PC-3 (cell line): ENCODE measurements around the gene CDCP1. TPM values are rescaled to one million over a fixed set of nuclear protein-coding genes. Genes with fewer than 3 reads are reported as not detected.

Source experiments
- ATAC-seq: fragments of 200-7000 bp; cut with Tn5 transposase; 2 replicates; pipeline ENCODE4 v1.9.1; 2020; ENCODE audit warnings: mild to moderate bottlenecking, moderate library complexity
- BruUV-seq: library from RNA; stranded (reverse); fragments of 400-500 nt; replicated peaks from 2 replicates; lab custom pipeline; 2021; lab: Mats Ljungman, UMichigan
- CTCF ChIA-PET: fragments of 300-600 bp; sonication (Branson Sonifier 250); formaldehyde crosslinking; loops from one replicate; lab custom pipeline; 2022; ENCODE audit warnings: antibody characterized with exemption; lab: Charles Lee
- POLR2A ChIA-PET: fragments of 300-600 bp; sonication (Branson Sonifier 250); formaldehyde crosslinking; loops from one replicate; lab custom pipeline; 2022; ENCODE audit warnings: antibody characterized with exemption; ENCODE audit not compliant: unreplicated experiment; lab: Charles Lee
- DNase-seq: peaks from one replicate; pipeline ENCODE4 v3.0.0-alpha.2; 2015
- H2AFZ ChIP-seq: fragments of 300-600 bp; sonication (generic); 2 replicates; pipeline ENCODE4 v1.6.0; 2016; ENCODE audit warnings: antibody characterized with exemption, low read length
- H3F3A ChIP-seq: fragments of 300-600 bp; sonication (generic); one replicate; pipeline ENCODE4 v1.6.0; 2017; ENCODE audit warnings: antibody characterized with exemption, low read length, control low read depth, mild to moderate bottlenecking; ENCODE audit not compliant: unreplicated experiment
- H3K27ac ChIP-seq: fragments of 300-600 bp; sonication (generic); 2 replicates; pipeline ENCODE4 v1.5.1; 2016; ENCODE audit warnings: mild to moderate bottlenecking, low read length
- H3K27me3 ChIP-seq: fragments of 300-600 bp; sonication (generic); 2 replicates; pipeline ENCODE4 v1.6.1; 2016; ENCODE audit warnings: low read length, mixed read lengths
- H3K36me3 ChIP-seq: fragments of 300-600 bp; sonication (generic); 2 replicates; pipeline ENCODE4 v1.6.1; 2016; ENCODE audit warnings: low read depth, mixed run types, low read length, mixed read lengths
- H3K4me1 ChIP-seq: fragments of 300-600 bp; sonication (generic); 2 replicates; pipeline ENCODE4 v1.5.1; 2016; ENCODE audit warnings: low read length; ENCODE audit not compliant: insufficient read depth
- H3K4me2 ChIP-seq: fragments of 300-600 bp; sonication (generic); 2 replicates; pipeline ENCODE4 v1.6.0; 2016; ENCODE audit warnings: low read length
- H3K4me3 ChIP-seq: fragments of 300-600 bp; sonication (generic); 2 replicates; pipeline ENCODE4 v1.5.1; 2016; ENCODE audit warnings: mild to moderate bottlenecking, low read length, mixed read lengths
- H3K79me2 ChIP-seq: fragments of 300-600 bp; sonication (generic); 2 replicates; pipeline ENCODE4 v1.6.1; 2017; ENCODE audit warnings: low read length, mixed read lengths
- H3K9ac ChIP-seq: fragments of 300-600 bp; sonication (generic); 2 replicates; pipeline ENCODE4 v1.6.0; 2016; ENCODE audit warnings: mild to moderate bottlenecking, low read length
- H3K9me2 ChIP-seq: fragments of 300-600 bp; sonication (generic); replicated peaks from 2 replicates; pipeline ENCODE4 v1.6.1; 2016; ENCODE audit warnings: mixed run types, low read length, mixed read lengths
- H3K9me3 ChIP-seq: fragments of 300-600 bp; sonication (generic); 2 replicates; pipeline ENCODE4 v1.6.1; 2016; ENCODE audit warnings: low read length, mixed read lengths
- H4K20me1 ChIP-seq: fragments of 300-600 bp; sonication (generic); 2 replicates; pipeline ENCODE4 v1.6.1; 2016; ENCODE audit warnings: low read length, mixed read lengths
- CTCF ChIP-seq: fragments of 300-600 bp; sonication (generic); conservative IDR thresholded peaks from 2 replicates; pipeline ENCODE4 v1.5.1; 2017; ENCODE audit warnings: antibody characterized with exemption, low read depth, mild to moderate bottlenecking, low read length
- EZH2 ChIP-seq: fragments of 300-600 bp; sonication (generic); IDR thresholded peaks from one replicate; pipeline ENCODE4 v1.6.1; 2017; ENCODE audit warnings: antibody characterized with exemption, mild to moderate bottlenecking, low read length; ENCODE audit not compliant: unreplicated experiment
- EZH2phosphoT487 ChIP-seq: fragments of 300-600 bp; sonication (generic); IDR thresholded peaks from 2 replicates; pipeline ENCODE4 v1.6.1; 2018; ENCODE audit warnings: mild to moderate bottlenecking, antibody characterized with exemption, low read length, borderline replicate concordance
- intact Hi-C: fragments of 100-400 bp; cut with micrococcal nuclease; formaldehyde crosslinking; loops from 2 replicates; pipeline ENCODE4 v1.9.0; 2023
- total RNA-seq: library from RNA; depleted of rRNA; stranded (reverse); fragments of >200 nt; gene quantifications from 2 replicates; pipeline ENCODE4 v1.2.3, GENCODE V29; 2014

The CDCP1 gene
- total RNA-seq, 1 experiment from 2014 or later: 120 TPM

- Histone ChIP-seq H3F3A (peaks cover 4% of the 10 kb centered on the region), H3K4me2 (no peak overlapping the region), H3K27me3 (no peaks in the 10 kb centered on the region), H3K9me2 (no peaks in the 10 kb centered on the region), H3K79me2 (no peaks in the 10 kb centered on the region), H3K27ac (no peak overlapping the region), H3K36me3 (no peaks in the 10 kb centered on the region), H3K4me3 (no peak overlapping the region), H2AFZ (no peak overlapping the region), H4K20me1 (no peaks in the 10 kb centered on the region), H3K9ac (no peak overlapping the region), H3K4me1 (peaks cover 36% of the 10 kb centered on the region), H3K9me3 (no peaks in the 10 kb centered on the region)
- TF ChIP-seq EZH2phosphoT487: no peak
- no peak for TF ChIP-seq CTCF
- no peak for TF ChIP-seq EZH2
- no peak for ATAC-seq
- intact Hi-C loops: no loop called here
- no TSS peak for BruUV-seq
- CTCF ChIA-PET: no interaction called here
- no peak for DNase-seq
- POLR2A ChIA-PET: interaction anchor here (0.5 kb wide), 1 partner anchor 56 kb away, joined by 3 read pairs; no protein-coding TSS in a partner anchor
Measured at GRCh38 chr3:45067486-45067885, 78.7 kb downstream of the CDCP1 start.

GRCh38 chr3:45066109-45066801 is 79.9 kb downstream of the CDCP1 start:
- Histone ChIP-seq H3K9me2 (no peaks in the 10 kb centered on the region), H3F3A (peaks cover 4% of the 10 kb centered on the region), H4K20me1 (no peaks in the 10 kb centered on the region), H3K9me3 (no peaks in the 10 kb centered on the region), H3K9ac (no peak overlapping the region), H3K27ac (peak overlapping the region; percentile 90), H3K4me2 (no peak overlapping the region), H3K4me3 (no peak overlapping the region), H3K4me1 (peaks cover 36% of the 10 kb centered on the region), H3K27me3 (no peaks in the 10 kb centered on the region), H3K79me2 (no peaks in the 10 kb centered on the region), H3K36me3 (no peaks in the 10 kb centered on the region), H2AFZ (no peak overlapping the region)
- intact Hi-C loops: no loop called here
- ChIA-PET POLR2A (no interaction called here), CTCF (interaction anchor here (0.6 kb wide), 1 partner anchor 26 kb away, joined by 3 read pairs; no protein-coding TSS in a partner anchor)
- no peak for DNase-seq
- no TSS peak for BruUV-seq
- no peak for ATAC-seq
- no peak for TF ChIP-seq CTCF
- no peak for TF ChIP-seq EZH2
- TF ChIP-seq EZH2phosphoT487: no peak

- intact Hi-C loops: no loop called here
- Histone ChIP-seq H3K9ac (no peak overlapping the region; the same call in 1 of the 2 replicates), H3K9me3 (no peaks in the 10 kb centered on the region), H3K4me2 (no peak overlapping the region), H3K79me2 (no peaks in the 10 kb centered on the region), H3K4me1 (peaks cover 36% of the 10 kb centered on the region), H3K27me3 (no peaks in the 10 kb centered on the region), H3K36me3 (no peaks in the 10 kb centered on the region), H3F3A (peaks cover 4% of the 10 kb centered on the region), H3K4me3 (no peak overlapping the region), H3K27ac (peak overlapping the region; percentile 90), H4K20me1 (no peaks in the 10 kb centered on the region), H3K9me2 (no peaks in the 10 kb centered on the region), H2AFZ (no peak overlapping the region)
- DNase-seq (no peak), ATAC-seq (0 out of 2 replicates have a peak, but pooled peaks have one; percentile 2)
- TF ChIP-seq EZH2: no peak
- no peak for TF ChIP-seq CTCF
- no peak for TF ChIP-seq EZH2phosphoT487
- ChIA-PET POLR2A (no interaction called here), CTCF (no interaction called here)
- no TSS peak for BruUV-seq
Measured at GRCh38 chr3:45065373-45065720, 80.8 kb downstream of the CDCP1 start.
